NCI-H1436 (cell line): Measurements from ENCODE around the gene SEC24C.
"Not testable (repeated sequence)": the region's sequence is repeated elsewhere in the genome, so short reads cannot be mapped to it uniquely, and the experiment has no call there.

Experiments
- DNase-seq: peaks from one replicate; lab custom pipeline; 2025; lab: John Stamatoyannopoulos, UW

SEC24C gene

GRCh38 chr10:73743905-73744663 lies at the start of gene SEC24C:
Gene SEC24C, plus strand, starts transcription at chr10:73744372. Its CDS starts 2,461 bp downstream, at chr10:73746833.
- DNase-seq: peak; percentile 93

- not testable (repeated sequence) for DNase-seq
These were observed 48.9 kb upstream of the SEC24C start for GRCh38 chr10:73695302-73695701.

GRCh38 chr10:73697675-73698159 lies 46.5 kb upstream of the SEC24C start, which contains the start of gene AGAP5:
Gene AGAP5, minus strand, starts transcription at chr10:73698109. Its CDS starts 354 bp downstream, at chr10:73697755.
- not testable (repeated sequence) for DNase-seq

GRCh38 chr10:73698819-73699218 lies 45.4 kb upstream of the SEC24C start:
- DNase-seq: not testable (repeated sequence)

GRCh38 chr10:73703924-73704323 lies 40.2 kb upstream of the SEC24C start:
- DNase-seq: not testable (repeated sequence)

- not testable (repeated sequence) for DNase-seq
These were observed 38.6 kb upstream of the SEC24C start for GRCh38 chr10:73705506-73706072.

- not testable (repeated sequence) for DNase-seq
These were observed 37.7 kb upstream of the SEC24C start for GRCh38 chr10:73706488-73706887.

GRCh38 chr10:73707628-73708027 lies 36.5 kb upstream of the SEC24C start:
- DNase-seq: not testable (repeated sequence)

- not testable (repeated sequence) for DNase-seq
These were observed 36.0 kb upstream of the SEC24C start for GRCh38 chr10:73708122-73708521.

- not testable (repeated sequence) for DNase-seq
These were observed 32.5 kb upstream of the SEC24C start for GRCh38 chr10:73711683-73712082.

GRCh38 chr10:73713912-73714311 lies 30.3 kb upstream of the SEC24C start:
- not testable (repeated sequence) for DNase-seq

GRCh38 chr10:73714483-73714882 lies 29.7 kb upstream of the SEC24C start:
- DNase-seq: not testable (repeated sequence)

GRCh38 chr10:73715179-73716156 lies 28.7 kb upstream of the SEC24C start:
- not testable (repeated sequence) for DNase-seq

GRCh38 chr10:73716251-73716650 lies 27.9 kb upstream of the SEC24C start:
- no peak for DNase-seq

- no peak for DNase-seq
These were observed 26.6 kb upstream of the SEC24C start for GRCh38 chr10:73717556-73717955.

GRCh38 chr10:73720561-73720960 lies 23.6 kb upstream of the SEC24C start:
- not testable (repeated sequence) for DNase-seq

- DNase-seq: no peak
These were observed 20.7 kb upstream of the SEC24C start for GRCh38 chr10:73723516-73723915.

GRCh38 chr10:73729781-73730152 lies 14.4 kb upstream of the SEC24C start:
- DNase-seq: not testable (repeated sequence)

GRCh38 chr10:73730153-73730906 lies 13.8 kb upstream of the SEC24C start:
- DNase-seq: peak; percentile 74

- no peak for DNase-seq
These were observed 12.4 kb upstream of the SEC24C start for GRCh38 chr10:73731588-73732375.
